HG03103 (cell line): ENCODE measurements around the gene GABRB2.

Source experiments
- ATAC-seq: cut with Tn5 transposase; IDR thresholded peaks from one replicate; pipeline ENCODE4 v1.9.1; 2021; ENCODE audit warnings: low read depth; ENCODE audit not compliant: unreplicated experiment

GABRB2 gene

DNA sequence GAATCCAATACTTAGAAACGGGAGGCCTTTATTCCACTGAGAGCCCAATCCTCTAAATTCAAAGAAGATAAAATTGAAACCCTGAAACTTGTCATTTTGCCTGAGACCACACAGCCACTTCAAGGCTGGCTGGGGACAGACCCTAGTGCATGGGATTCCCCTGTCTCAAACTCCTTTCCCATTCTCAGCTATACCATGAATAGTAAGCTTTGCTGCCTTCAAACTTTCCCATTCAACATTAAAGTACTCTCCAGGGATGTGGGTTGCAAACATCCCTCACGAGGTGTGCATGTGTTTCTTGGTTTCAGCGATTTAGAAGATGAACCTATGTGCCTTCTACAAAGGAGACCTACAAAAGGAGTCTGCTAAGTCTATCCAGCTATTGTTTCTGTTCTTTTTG, 64.6 kb downstream of the GABRB2 start:
- no peak for ATAC-seq

DNA sequence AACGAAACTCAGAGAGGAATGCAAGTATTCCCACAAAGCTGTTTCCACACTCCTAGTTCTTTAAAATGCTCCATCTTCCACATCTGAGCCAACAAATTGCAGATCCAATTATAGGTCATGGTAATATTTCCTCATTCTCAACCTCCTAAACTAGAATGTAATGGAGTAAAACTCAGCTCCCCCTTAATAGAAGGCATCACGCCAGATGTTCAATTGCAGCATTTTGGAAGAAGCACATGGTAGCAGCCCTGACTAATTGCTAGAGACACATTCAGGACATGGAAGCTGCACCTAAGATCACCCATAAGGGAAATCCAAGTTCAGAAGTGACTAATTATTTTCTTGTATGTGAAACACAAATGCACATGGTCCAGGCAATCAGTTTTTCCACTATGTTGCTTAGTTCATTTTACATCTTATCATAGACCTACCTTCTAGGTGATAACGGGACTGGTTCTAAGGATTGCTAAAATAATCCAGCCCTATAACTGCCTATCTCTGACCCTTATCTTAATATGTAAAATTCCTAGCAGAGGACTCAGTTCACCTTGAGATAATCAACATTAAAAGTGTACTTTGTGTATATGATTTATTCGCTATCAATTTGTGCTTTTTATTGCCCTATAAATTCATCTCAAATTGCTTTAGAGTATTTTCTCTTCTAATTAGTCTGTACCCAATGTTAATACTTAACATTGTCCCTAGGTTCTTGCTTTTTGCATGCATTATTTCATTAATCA, 75.1 kb downstream of the GABRB2 start:
- ATAC-seq = no peak

DNA sequence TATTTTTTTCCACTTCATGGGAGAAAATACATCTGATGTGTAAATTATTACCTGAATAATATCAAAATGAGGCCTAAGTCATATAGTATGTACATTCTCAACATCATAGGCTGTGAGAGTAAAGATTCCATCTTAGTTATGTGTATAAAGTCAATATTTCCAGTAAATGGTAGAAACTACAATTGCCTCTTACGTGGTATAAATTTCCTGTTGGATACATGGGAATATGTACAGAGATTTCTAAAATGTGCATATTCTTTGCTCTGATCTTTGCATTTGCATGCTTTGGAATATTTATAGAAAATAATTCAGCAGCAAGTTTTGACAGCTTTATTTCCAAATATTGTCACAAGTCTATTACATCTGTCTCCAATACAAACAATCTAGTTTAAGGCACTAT, 78.8 kb downstream of the GABRB2 start:
- no peak for ATAC-seq

DNA sequence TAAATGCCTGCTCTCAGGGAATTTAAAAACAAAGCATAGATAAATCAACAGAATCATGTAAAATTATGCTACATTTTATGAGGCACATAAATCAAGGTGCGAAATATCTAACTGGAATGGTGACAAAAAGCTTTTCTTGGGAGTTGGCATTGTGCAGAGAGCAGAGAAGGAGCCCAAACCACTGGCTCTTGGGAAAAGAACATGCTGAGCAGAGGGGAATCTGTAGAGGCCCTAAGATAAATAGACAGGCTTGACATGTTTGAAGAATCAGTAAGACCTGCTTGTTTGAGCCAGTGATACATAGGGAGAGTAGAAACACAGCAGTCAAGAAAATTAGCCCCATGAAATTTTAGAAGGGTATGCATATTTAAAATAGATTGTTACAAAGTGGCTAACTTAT, 85.8 kb downstream of the GABRB2 start:
- no peak for ATAC-seq

DNA sequence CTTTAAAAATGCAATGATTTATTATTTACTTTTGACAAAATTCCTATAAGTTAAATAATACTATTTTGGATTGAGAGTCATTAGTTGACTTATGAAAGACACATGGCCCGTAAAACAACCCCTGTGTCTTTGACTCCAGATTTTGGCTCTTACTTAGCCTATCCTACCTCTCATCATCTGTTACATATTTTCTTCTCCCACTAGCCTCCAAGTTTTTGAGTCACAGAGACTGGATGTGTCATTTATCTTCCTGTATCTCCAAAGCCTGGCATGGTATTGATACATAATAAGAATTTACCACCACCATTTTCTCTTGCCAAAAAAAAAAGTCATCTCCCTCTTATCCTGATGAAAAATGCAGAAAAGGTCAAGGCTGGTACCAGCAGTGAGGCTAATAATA, 99.9 kb downstream of the GABRB2 start:
- no peak for ATAC-seq

DNA sequence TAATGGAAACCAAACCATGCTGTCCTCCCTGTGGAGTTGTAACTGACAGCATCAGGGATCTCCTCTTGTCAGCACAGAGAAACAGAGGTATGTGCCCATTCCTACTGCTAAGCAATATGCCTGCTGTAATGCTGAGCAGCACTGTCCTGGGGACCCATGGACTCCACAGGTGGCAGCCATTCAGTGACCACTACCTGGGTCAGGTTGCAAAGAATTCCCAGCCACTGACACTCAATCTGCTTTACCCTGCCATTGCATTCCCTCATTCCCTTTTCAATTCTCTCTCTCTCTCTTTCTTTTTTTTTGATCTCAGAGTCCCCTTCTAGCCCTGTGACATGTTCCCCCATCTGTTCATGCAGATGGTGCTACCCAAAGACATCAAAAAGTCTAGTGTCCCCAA, 104.1 kb downstream of the GABRB2 start:
- no peak for ATAC-seq

DNA sequence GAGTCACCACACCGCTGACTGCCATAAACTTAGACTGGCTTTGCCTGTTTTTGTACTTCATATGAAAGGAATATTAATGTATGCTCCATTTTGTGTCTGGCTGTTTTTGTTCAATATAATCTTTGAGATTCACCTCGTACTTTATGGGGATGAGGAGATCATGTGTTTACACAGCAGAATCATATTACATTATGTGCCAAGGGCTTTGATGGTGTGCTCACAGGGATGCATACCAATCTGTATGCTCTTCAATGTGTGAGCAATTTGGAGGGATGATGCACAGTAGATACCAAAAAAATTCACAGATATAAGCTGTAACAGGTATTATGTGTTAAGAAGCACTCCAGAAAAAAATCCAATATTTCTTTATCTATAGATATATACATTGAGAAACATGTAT, 113.7 kb downstream of the GABRB2 start:
- no peak for ATAC-seq

DNA sequence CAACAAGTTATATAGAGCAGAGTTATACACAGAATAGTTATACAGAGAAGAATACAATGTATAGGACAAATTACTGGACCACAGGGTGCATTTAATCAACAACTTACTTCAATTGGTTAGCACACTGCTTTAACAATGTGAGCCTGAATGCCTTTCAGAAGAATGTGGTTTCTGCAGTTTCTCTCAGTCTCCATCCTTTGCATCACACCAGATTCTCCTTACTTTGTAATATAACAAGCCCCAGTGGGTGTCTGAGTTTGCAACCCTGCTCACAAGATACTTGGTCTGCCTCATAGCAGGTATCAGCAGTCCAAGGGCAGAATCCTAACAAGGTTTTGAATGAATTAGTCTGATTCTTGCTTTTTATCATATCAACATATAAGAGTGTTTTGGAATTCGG, 114.6 kb downstream of the GABRB2 start:
- no peak for ATAC-seq

DNA sequence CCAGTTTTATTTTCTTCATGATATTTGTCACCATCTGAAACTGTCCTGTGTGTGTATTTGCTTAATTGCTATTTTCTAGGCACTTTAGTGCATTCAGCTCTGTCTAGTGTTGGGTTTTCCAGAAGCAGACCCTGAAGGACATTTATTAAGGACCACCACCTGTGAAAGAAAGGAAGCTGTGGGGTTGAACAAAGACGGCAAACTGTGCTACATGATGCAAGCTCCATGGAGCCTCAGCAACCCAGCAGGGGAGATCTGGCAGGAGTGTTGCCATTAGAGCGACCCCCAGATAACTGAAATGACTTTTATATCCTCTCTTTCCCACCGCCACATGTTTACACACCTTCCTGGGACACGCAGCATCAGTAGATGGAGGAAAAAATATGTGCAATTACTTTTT, 125.5 kb downstream of the GABRB2 start:
- ATAC-seq = no peak

DNA sequence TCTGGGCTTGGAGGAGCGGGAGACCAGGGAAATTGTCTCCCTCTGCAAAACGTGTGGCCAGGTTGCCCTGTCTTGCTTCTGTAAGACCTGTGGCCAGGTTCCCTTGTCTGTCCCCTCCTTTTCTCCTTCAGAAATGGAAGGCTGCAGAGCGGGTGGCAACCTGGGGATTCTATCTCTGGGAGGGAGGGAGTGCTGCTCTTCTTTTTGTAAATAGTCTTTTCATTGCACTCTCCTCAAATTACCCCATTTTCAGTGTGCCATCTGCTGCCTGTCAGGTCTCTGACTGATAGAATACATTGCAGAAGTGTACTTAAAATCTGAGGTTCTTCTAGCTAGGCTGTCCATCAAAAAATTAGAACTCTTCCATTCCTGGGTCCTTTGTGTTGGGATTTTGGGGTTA, 126.0 kb downstream of the GABRB2 start:
- ATAC-seq = no peak

DNA sequence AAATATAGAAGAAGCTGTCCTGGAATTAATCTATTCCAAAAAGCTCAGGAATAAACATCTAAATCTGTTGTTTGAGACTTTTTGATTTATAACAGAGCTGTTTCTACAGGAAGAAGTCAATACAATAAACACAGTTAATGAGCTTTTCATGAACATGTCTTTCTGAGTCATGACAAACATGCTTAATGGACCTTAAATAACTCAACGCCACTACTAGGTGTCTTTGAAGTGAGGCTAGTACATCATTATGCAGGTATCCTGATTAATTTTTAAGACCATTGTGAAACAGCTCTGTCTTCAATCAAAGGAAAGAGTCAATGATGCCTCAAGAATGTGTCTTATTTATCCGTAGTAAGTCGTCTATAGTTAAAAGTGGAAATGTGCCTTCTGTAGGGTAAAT, 131.6 kb downstream of the GABRB2 start:
- ATAC-seq = no peak

DNA sequence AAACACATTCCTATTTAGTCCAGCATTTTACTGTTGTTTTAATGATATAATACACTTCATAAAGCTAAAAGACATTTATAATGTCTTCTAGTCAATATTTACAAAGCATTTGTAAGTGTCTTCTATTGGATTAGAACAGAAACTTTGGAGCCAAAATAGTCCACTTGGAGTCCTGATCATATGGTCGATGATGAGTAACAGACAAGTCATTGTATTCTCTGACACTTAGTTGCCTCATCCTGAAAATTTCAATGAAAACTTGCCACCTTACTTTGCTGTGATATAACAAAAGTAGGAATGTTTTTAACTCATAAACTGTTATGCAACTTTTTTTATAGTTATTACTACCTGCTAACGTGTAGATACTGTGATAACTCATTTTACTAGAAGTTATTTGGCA, 132.5 kb downstream of the GABRB2 start:
- ATAC-seq = no peak

DNA sequence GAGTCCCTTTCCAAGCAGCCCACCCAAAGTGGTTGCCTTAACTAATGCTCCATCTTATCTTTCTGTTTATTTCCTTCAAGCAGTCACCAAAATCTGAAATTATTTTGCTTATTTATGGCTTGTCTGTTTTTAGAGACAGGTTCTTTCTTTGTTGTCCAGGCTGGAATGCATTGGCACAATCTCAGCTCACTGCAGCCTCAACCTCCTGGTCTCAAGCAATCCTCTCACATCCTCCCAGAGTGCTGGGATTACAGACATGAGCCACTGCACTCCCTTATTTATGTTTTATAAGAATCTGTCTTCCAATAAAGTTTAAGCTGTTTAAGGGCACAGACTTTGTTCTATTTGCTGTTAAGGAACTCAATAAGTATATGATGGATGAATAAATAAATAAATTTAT, 133.7 kb downstream of the GABRB2 start:
- no peak for ATAC-seq

DNA sequence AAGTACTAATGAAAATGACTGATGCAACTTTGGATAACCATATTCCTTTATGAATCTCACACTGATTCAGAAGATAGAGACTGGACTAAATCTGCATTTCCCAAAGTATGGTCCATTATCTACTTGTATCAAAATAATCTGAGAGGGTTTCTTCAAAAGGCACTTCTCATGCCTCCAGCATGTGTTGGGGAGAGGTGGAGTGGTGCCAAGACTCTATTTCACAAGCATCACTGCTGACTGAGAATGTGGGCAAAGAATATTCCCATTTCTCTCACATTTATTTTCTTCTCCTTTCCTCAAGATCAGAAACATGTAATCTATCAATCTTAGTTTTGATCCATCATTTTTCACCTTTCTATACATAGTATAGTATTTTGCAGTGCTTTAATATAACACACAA, 135.4 kb downstream of the GABRB2 start:
- ATAC-seq = no peak

DNA sequence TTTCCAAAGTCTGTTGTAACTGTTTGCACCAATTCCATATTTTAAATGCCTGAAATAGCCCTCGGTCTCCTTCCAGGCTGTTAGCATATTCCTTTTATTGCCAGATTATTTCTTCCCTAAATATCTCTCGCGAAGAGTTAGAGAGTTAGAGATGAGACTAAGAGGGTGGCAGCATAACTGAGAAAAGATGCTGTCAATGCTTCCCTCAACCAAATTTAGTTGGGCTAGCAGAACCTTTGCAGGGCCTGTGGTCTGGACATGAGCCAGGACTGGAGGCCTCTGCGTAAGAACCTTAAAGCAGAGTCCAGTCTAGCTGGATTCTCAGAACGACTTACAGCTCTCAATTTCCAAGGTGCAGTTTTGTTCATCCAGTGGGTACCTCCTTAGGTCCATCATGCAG, 135.9 kb downstream of the GABRB2 start:
- no peak for ATAC-seq

DNA sequence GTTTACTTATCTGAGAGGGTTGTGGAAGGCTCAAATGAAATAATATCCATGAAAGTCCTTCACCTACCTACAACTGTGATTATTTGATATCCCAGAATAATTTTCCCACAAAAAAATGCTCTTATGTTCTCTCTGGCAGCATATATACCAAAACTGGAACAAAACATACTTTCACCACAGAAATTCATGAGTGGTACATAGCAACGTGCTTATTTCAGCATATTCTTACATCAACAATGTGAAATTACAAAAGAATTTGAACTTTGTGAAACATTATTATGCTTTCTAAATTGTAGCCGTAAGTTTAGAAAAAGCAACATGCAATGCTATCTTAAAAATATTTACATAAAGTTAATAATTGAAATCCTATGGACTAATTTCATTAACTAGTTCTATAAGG, 137.1 kb downstream of the GABRB2 start:
- no peak for ATAC-seq

DNA sequence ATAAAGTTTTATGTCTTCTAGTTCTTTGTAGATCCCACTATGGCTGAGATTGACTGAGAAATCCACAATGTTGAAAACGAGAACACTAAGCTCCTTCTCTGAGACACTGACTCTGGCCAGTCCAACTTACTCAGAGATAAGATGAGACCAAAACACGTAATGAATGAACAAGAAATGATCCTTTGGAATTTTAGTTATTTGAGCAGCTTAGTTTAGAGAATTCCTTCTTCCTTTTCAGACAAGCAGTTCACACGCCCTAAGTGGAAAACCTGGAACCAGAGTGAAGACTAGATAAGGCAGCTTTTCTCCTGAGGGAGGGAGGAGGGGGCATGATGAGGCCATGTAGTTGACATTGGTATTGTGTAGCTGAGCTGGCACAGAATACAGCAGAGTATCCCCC, 139.6 kb downstream of the GABRB2 start:
- no peak for ATAC-seq

DNA sequence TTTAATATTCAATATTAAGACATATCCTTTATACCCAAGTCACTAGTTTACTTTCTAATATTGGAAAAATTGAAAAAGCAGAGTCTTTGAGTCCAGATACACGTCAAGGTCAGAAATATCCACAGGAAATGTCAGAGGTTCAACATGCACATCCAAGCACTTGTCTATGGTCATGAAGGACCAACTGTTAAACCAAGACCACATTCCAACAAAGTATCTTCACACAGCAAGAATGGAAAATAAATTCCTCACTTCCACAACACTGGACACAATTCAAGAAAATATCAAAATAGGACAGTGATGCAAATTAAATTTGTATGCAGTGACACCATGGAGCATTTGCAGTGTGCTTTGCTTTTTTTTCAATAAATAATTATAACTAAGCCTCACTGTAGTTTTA, 142.5 kb downstream of the GABRB2 start:
- ATAC-seq = no peak

DNA sequence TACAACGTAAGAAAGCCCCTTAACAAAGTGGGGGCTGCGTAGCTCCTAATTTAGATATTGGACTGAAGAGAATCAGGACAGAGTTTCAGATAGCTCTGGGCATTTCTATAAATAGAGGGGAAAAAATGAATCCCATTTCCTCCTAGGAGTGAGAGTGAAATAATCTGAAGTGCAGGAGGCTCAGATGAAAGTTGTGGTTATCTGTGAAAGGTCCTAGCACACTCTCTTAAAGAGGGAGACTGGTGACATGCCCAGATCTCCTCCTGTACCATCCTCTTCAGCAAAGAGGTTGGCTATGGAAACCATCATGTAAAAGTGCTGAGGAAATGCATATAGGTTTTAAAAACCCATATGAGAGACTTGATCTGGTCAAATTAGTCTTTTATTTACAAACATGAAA, 143.4 kb downstream of the GABRB2 start:
- ATAC-seq = no peak

DNA sequence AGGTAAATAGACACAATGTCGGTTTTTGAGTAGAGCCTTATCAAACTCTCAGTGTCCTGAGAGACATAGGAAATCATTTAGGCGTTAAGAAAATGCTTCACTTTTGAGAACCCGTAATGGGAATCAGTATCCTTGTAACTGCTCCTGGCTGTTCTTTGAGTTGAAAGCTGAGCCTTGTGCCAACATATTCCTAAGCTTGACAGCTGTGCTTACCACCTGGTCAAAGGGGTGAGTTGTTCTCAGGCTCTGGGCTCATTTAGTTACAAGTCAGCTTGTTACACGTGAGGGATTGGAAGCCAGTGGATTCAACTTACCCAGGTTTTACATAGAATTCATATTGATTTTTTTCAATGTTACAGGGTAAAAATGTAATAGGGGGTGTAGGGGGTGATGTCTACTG, 145.9 kb downstream of the GABRB2 start:
- no peak for ATAC-seq

DNA sequence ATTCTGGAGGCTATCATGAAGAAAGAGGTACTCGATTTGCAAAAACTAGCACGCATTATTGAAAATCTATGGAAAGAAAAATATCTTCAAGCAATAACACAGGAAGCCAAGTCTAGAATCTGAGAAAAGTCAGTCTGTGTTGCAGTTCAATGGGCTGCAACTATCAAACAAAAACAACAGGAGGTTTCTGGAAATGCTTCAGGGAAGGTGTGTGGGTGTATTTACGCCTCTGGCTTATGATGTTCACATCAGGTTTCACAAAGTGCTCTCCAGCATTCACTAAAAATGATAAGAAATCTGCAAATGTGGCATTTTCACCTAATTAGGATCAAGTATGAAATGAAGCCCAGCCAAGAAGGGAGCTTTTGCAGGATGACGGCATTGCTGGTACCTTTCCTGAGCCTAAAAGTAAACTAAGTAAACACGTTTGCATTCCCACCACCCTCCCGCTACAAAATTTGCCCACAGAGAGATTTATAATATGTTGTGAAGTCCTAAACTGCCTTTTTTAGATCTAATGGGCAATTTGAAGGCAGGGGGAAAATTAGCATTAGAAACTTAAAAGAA, 146.4 kb downstream of the GABRB2 start:
- ATAC-seq = no peak

DNA sequence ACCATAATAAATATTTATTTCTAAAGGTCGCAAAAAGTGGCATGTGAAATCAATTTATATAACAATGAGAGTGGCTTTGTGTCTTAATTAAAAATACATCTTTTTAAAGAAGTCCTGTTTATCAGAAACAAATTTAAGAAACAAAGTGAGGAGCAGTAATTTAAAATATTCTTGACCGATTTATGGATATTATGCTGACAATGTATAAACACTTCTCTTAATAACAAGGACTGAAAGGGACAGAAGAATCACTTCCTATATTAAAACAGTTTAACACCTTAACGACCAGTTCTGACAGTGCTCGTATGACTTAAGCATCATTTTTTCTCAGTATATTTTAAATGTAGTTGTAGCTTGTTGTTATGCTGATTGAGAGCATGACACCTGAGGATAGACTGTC, 149.1 kb downstream of the GABRB2 start:
- ATAC-seq = no peak

DNA sequence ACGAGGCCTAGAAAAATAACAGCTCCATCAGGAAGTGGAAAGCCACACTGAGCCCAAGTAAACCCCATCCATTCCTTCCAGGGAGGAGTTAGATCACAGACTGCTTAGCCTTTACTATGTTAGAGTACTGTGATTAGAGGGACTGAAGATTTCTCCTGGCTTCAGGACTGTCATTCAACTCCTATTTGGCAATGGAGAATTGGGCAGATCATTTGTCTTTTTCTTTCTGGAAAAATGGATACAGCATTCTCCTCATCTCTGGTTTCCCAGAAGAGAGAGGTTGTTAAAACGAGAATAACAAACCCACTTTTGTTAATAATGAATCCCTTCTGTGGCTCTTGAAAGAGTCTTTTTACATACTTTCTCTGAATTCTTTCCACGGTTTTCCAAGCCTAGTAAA, 150.4 kb downstream of the GABRB2 start:
- ATAC-seq = no peak
